RWPE1 (cell line): ENCODE data around the gene SLCO1A2.

Experiments used
- CTCF ChIA-PET: fragments of 350-600 bp; sonication (Branson Sonifier 250); formaldehyde crosslinking; extraction: SDS; loops from one replicate; lab custom pipeline; 2021; lab: Yijun Ruan, JAX
- POLR2A ChIA-PET: fragments of 400-600 bp; formaldehyde crosslinking; extraction: SDS; loops from one replicate; lab custom pipeline; 2020; ENCODE audit warnings: antibody characterized with exemption; ENCODE audit not compliant: low non-redundant PET; lab: Yijun Ruan, JAX
- DNase-seq: peaks from one replicate; pipeline ENCODE4 v3.0.0; 2012; ENCODE audit warnings: low spot score
- H3K27ac ChIP-seq: fragments of 450-650 bp; 2 replicates; pipeline ENCODE4 v1.5.1; 2017
- CTCF ChIP-seq: fragments of 450-650 bp; conservative IDR thresholded peaks from 2 replicates; pipeline ENCODE4 v1.5.1; 2017; ENCODE audit warnings: low read depth, mild to moderate bottlenecking

Gene SLCO1A2

GRCh38 chr12:21336656-21337055, 1.9 kb upstream of the SLCO1A2 start:
- no peak overlapping the region for H3K27ac ChIP-seq
- ChIA-PET CTCF (no interaction called here), POLR2A (no interaction called here)
- no peak for DNase-seq
- no peak for TF ChIP-seq CTCF

- ChIA-PET POLR2A (no interaction called here), CTCF (no interaction called here)
- TF ChIP-seq CTCF = no peak
Measured at GRCh38 chr12:21330682-21331253, 3.9 kb downstream of the SLCO1A2 start.

GRCh38 chr12:21328578-21328977, 6.1 kb downstream of the SLCO1A2 start:
- TF ChIP-seq CTCF = no peak
- ChIA-PET CTCF (no interaction called here), POLR2A (no interaction called here)
- no peak for DNase-seq
- H3K27ac ChIP-seq = no peak overlapping the region

More at GRCh38 chr12:21330682-21331253, 3.9 kb downstream of the SLCO1A2 start:
- no peak for DNase-seq
- H3K27ac ChIP-seq = no peak overlapping the region

GRCh38 chr12:21324551-21324950, 10.2 kb downstream of the SLCO1A2 start:
- no peak for TF ChIP-seq CTCF
- H3K27ac ChIP-seq = no peak overlapping the region
- ChIA-PET POLR2A (no interaction called here), CTCF (no interaction called here)
- DNase-seq = no peak

GRCh38 chr12:21323736-21324135, 11.0 kb downstream of the SLCO1A2 start:
- ChIA-PET POLR2A (no interaction called here), CTCF (no interaction called here)
- H3K27ac ChIP-seq = no peak overlapping the region
- TF ChIP-seq CTCF = no peak
- no peak for DNase-seq

- H3K27ac ChIP-seq = no peak overlapping the region
- ChIA-PET POLR2A (no interaction called here), CTCF (no interaction called here)
- no peak for DNase-seq
- TF ChIP-seq CTCF = no peak
Measured at GRCh38 chr12:21308785-21309184, 25.9 kb downstream of the SLCO1A2 start.
